Endometrial microvascular endothelial cells (primary cell): Measurements from ENCODE around the gene KLF2. TPM values are rescaled to one million over a fixed set of nuclear protein-coding genes. Genes with fewer than 3 reads are reported as not detected.
"Not testable (repeated sequence)": the region's sequence is repeated elsewhere in the genome, so short reads cannot be mapped to it uniquely, and the experiment has no call there.

Experiments
- in situ Hi-C: cut with HindIII; loops from 2 replicates; pipeline ENCODE4 v1.10.0; 2017; ENCODE audit warnings: low sequenced_read_pairs, low pct_unique_long_range_greater_than_20kb; ENCODE audit errors: inconsistent ontology term
- total RNA-seq: library from RNA; depleted of rRNA; stranded (reverse); fragments of >200 nt; gene quantifications from one replicate; pipeline ENCODE4 v1.2.3, GENCODE V29; 2015; ENCODE audit errors: inconsistent ontology term

Gene KLF2
- total RNA-seq, 1 donor from 2014 or later, result 8.5 TPM

GRCh38 chr19:16304511-16304910 is 20.1 kb upstream of the KLF2 start:
- in situ Hi-C loops, result not testable (repeated sequence)

DNA sequence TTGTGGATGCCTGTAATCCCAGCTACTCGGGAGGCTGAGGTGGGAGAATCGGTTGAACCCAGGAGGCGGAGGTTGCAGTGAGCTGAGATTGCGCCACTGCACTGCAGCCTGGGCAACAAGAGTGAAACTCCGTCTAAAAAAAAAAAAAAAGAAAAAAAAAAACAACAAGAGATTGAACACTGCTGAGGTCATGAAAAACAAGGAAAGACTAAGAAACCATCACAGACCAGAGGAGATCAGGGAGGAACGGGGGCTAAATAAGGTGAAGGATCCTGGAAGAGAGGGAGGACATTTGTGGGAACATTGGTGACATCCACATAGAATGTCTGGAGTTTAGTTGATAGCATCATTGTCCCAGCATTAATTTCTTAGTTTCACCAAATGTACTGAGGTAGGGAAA is 19.6 kb upstream of the KLF2 start:
- in situ Hi-C loops, result not testable (repeated sequence)

GRCh38 chr19:16306728-16307402 is 17.8 kb upstream of the KLF2 start:
- in situ Hi-C loops, result no loop called here

GRCh38 chr19:16308081-16308480 is 16.5 kb upstream of the KLF2 start:
- in situ Hi-C loops, result no loop called here

- in situ Hi-C loops, result no loop called here
These were observed 15.0 kb upstream of the KLF2 start for GRCh38 chr19:16309643-16310042.

GRCh38 chr19:16315825-16316505 is 8.7 kb upstream of the KLF2 start:
- in situ Hi-C loops, result no loop called here

DNA sequence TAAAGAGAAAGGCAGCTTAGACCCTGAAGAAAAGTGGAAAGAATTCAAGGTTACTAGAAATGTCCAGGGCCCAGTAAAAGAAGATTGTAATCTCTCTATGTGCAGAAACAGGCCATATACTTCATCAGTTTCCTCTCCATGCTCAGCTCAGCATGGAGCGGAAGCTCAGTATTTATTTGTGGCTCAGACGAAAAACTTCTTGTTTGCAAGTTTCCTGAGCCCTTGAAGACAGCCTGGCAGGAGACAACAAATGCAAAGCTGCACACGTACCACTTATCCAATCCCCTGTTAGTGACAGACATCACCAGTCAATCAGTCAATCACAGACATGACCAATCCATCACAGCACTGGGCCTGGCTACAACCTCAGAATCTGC is 8.1 kb upstream of the KLF2 start:
- in situ Hi-C loops, result no loop called here

- in situ Hi-C loops, result no loop called here
These were observed 5.1 kb upstream of the KLF2 start for GRCh38 chr19:16319481-16319880.

- in situ Hi-C loops, result no loop called here
These were observed 3.6 kb upstream of the KLF2 start for GRCh38 chr19:16320987-16321386.

- in situ Hi-C loops, result no loop called here
These were observed 518 bp downstream of the KLF2 start for GRCh38 chr19:16325161-16325527.

DNA sequence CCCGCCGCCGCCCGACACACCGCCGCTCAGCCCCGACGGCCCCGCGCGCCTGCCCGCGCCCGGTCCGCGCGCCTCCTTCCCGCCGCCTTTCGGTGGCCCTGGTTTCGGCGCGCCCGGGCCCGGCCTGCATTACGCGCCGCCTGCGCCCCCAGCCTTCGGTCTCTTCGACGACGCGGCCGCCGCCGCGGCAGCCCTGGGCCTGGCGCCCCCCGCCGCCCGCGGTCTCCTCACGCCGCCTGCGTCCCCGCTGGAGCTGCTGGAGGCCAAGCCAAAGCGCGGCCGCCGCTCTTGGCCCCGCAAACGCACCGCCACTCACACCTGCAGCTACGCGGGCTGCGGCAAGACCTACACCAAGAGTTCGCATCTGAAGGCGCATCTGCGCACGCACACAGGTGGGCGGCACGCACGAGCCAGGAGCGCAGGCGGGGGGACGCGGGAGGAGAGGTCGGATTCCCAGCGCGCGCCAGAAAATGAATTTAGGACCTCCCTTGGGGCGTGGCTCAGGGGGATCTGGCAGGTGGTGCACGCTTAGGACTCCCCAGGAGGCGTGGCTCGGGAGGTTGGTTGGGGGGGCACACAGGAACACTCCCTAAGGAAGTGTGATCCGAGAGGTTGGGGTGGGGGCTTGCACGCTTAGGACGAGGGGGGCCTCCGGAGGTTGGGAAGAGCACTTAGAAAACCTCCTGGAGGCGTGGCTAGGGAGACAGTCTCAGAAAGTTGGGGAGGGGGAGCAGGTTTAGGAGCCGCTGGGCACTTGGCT is 1.2 kb downstream of the KLF2 start:
- in situ Hi-C loops, result no loop called here

DNA sequence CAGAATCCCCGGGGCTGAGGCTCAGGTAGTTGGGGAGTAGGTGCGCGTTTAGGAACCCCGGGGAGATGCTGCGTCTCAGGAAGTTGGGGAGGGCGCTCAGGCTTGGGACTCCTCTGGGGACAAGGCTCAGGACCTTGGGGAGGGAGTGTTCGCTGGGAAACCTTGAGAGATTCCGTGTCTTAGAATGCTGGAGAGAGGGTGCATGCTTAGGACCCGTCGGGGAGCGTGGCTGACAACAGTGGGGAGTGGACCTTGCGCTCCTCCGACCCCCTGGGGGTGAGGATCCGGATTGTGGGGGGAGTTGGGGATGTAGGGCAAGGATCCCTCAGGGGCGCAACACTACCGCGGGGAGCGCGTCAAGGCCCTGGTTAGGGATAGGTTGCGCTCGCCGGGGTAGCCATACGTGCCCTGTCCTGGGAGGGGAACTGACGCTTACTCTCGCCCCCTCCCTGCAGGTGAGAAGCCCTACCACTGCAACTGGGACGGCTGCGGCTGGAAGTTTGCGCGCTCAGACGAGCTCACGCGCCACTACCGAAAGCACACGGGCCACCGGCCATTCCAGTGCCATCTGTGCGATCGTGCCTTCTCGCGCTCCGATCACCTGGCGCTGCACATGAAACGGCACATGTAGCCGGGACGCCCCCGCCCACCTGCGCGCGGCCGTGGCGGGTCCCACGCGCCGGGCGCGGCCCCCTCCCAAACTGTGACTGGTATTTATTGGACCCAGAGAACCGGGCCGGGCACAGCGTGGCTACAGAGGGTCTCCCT is 2.0 kb downstream of the KLF2 start:
- in situ Hi-C loops, result no loop called here

DNA sequence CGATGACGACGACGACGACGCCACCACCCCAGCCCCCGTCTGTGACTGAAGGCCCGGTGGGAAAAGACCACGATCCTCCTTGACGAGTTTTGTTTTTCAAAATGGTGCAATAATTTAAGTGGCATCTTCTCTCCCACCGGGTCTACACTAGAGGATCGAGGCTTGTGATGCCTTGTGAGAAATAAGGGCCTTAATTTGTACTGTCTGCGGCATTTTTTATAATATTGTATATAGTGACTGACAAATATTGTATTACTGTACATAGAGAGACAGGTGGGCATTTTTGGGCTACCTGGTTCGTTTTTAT is 2.5 kb downstream of the KLF2 start:
- in situ Hi-C loops, result no loop called here

GRCh38 chr19:16327501-16327900 is 2.9 kb downstream of the KLF2 start:
- in situ Hi-C loops, result no loop called here

DNA sequence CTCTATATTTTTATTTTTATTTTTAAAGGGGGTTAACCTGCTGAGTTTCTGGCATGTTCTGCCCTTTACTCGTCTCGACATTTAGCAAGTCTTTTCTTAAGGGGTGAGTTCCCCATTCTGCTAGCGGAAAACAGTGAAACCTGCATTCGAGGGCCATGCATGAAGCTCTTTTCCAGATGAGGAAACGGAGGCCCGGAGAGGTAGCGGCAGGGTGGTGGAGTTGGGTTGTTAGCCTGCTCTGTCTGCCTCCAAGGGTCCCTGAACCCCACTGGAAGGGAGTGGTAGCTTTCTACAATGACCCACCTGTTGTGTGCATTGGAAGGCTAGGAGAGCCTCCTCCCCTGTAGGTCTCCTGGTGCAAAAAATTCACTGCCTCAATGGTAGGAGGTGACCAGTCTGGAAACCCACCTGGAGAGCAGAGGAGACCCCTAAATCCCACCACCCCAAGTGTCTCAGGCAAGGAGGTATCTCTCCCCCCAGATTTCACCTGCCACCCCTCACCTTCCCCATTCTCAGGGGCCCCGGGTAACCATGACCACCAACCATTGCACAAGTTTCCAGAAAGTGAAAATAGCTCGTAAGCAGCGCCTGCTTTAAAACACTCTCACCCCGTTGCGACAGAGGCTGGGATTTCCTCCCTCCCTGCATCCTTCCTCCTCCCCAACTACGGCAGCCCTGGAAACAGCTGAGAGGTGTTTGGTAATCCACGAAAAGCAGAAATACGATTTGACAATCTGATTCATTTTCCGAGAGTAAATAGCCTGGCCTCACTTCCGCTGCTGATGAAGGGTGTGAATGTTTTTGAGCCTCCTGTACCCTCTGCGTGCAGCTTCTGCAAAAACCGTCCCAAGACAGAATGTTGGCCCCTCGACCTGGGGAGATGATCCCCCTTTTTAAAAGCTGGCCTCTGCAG is 3.5 kb downstream of the KLF2 start:
- in situ Hi-C loops, result no loop called here

GRCh38 chr19:16328824-16329482 is 4.3 kb downstream of the KLF2 start:
- in situ Hi-C loops, result no loop called here

GRCh38 chr19:16330368-16330801 is 5.8 kb downstream of the KLF2 start:
- in situ Hi-C loops, result no loop called here
